Endothelial cell of hepatic sinusoid (primary cell): ENCODE results near the gene NDUFV1.
"Not testable (repeated sequence)": the region's sequence is repeated elsewhere in the genome, so short reads cannot be mapped to it uniquely, and the experiment has no call there.

Experiments used
- in situ Hi-C: cut with HindIII; loops from 2 replicates; pipeline ENCODE4 v1.10.0; 2017; ENCODE audit warnings: low sequenced_read_pairs

The NDUFV1 gene

GRCh38 chr11:67610302-67610868 lies 3.6 kb downstream of the NDUFV1 start:
- in situ Hi-C loops = no loop called here

- in situ Hi-C loops = no loop called here
Measured at GRCh38 chr11:67611165-67611564, 4.4 kb downstream of the NDUFV1 start.

DNA sequence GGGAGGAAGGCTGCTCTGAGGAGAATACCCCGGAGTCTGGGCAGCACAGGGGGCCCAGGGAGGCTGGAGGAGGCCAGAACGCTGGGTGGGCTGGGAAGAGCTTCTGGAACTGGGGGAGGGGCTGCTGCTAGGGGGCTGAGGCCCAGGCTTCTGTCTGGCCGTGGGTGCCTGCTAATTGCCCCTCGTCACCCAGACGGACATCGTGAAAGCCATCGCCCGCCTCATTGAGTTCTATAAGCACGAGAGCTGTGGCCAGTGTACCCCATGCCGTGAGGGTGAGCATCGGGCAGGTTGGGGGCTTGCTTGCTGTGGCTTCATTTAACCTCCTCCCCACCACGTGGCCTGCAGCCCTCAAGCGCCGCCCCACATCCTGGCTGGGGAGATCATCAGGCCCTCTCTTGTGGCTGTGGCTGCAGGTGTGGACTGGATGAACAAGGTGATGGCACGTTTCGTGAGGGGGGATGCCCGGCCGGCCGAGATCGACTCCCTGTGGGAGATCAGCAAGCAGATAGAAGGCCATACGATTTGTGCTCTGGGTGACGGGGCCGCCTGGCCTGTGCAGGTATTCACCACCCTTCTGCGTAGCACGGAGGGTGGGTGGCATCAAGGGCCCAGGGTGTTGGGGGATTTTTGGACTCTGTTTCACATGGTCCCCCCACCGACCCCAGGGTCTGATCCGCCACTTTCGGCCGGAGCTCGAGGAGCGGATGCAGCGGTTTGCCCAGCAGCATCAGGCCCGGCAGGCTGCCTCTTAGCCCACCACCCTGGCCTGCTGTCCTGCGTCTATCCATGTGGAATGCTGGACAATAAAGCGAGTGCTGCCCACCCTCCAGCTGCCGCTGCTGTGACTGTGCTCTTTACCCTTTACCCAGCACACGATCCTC lies 5.2 kb downstream of the NDUFV1 start:
- in situ Hi-C loops = no loop called here

DNA sequence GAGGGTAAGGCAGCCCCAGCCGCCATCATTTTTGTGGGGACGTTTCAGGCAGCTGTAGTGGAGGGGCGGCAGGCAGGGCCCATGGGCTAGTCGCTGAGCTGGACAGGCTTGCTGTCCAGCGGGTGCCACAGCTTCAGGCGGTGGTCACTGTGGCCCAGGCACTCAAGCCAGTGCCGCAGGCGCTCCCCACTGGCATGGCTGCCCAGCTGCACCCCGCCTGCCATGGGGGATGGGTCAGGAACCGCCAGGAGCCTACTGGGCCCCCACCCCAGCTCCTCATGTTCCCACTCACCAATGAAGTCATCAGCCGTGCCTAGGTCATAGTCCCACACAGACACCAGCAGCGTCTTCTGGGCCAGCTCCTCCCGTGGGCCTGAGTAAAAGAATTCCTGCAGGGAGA lies 6.0 kb downstream of the NDUFV1 start:
- in situ Hi-C loops = no loop called here

GRCh38 chr11:67613313-67613959 lies 6.7 kb downstream of the NDUFV1 start:
- in situ Hi-C loops = no loop called here

- in situ Hi-C loops = no loop called here
Measured at GRCh38 chr11:67613960-67614715, 7.4 kb downstream of the NDUFV1 start.

GRCh38 chr11:67614730-67615714 lies 8.3 kb downstream of the NDUFV1 start:
- in situ Hi-C loops = no loop called here

GRCh38 chr11:67615728-67616430 lies 9.1 kb downstream of the NDUFV1 start:
- in situ Hi-C loops = no loop called here

DNA sequence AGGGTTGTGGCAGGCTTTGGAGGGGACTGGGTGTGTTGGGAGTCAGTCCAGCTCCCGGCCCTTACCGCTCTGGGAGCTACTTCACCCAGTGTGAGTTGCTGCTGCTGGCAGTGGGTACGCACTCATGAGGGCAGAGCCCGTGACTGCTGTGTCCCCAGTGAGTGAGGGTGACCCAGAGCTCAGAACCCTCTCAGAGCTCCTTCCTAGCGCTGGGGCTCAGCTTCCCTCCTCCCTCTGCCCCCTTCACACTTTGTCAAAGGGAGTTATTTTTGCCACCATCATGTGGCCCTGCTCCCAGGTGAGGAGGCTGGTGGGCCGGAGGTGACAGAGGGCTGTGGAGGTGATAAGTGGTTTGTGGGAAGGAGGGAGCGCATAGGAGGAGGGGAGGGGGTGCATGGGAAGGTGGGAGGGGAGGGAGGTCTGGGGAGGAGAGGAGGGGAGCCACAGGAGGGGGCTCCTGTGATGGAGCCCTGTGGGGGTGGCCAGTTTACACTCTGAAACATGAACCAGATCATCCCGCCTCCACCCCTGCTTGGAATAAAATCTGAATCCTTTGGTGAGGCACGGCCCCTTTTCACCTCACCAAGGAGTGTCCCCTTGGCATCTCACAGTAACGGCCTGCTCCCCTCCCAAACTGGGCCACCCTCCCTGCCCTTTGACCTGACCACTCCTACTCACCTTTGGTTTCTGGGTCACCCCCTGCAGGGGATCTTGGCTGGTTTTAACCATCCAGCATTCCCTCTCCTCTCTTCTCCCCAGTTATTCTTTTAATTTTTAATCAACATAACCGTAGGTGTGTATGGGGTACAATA lies 9.9 kb downstream of the NDUFV1 start:
- in situ Hi-C loops = no loop called here

GRCh38 chr11:67617243-67617953 lies 10.7 kb downstream of the NDUFV1 start:
- in situ Hi-C loops = no loop called here

DNA sequence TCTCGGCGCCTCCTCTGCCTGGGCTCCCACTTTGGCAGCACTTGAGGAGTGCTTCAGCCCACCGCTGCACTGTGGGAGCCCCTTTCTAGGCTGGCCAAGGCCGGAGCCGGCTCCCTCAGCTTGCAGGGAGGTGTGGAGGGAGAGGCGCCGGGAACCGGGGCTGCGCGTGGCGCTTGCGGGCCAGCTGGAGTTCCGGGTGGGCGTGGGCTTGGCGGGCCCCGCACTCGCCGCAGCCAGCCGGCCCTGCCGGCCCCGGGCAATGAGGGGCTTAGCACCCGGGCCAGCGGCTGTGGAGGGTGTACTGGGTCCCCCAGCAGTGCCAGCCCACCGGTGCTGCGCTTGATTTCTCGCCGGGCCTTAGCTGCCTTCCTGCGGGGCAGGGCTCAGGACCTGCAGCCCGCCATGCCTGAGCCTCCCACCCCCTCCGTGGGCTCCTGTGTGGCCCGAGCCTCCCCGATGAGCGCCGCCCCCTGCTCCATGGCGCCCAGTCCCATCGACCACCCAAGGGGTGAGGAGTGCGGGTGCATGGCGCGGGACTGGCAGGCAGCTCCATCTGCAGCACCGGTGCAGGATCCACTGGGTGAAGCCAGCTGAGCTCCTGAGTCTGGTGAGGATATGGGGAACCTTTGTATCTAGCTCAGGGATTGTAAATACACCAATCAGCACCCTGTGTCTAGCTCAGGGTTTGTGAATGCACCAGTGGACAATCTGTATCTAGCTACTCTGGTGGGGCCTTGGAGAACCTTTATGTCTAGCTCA lies 12.3 kb downstream of the NDUFV1 start:
- in situ Hi-C loops = not testable (repeated sequence)

DNA sequence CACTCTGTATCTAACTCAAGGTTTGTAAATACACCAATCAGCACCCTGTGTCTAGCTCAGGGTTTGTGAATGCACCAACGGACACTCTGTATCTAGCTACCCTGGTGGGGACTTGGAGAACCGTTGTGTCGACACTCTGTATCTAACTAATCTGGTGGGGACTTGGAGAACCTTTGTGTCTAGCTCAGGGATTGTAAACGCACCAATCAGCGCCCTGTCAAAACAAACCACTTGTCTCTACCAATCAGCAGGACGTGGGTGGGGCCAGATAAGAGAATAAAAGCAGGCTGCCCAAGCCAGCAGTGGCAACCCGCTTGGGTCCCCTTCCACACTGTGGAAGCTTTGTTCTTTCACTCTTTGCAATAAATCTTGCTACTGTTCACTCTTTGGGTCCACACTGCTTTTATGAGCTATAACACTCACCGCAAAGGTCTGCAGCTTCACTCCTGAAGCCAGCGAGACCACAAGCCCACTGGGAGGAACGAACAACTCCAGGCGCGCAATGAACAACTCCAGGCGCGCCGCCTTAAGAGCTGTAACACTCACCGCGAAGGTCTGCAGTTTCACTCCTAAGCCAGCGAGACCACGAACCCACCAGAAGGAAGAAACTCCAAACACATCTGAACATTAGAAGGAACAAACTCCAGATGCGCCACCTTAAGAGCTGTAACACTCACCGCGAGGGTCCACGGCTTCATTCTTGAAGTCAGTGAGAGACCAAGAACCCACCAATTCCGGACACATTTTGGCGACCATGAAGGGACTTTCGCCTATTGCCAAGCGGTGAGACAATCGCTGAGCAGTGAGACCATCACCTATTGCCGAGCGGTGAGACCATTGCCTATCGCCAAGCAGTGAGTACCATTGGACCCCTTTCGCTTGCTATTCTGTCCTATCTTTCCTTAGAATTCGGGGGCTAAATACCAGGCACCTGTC lies 13.2 kb downstream of the NDUFV1 start:
- in situ Hi-C loops = not testable (repeated sequence)

- in situ Hi-C loops = not testable (repeated sequence)
Measured at GRCh38 chr11:67620621-67621020, 13.9 kb downstream of the NDUFV1 start.

GRCh38 chr11:67621928-67622327 lies 15.2 kb downstream of the NDUFV1 start:
- in situ Hi-C loops = not testable (repeated sequence)

DNA sequence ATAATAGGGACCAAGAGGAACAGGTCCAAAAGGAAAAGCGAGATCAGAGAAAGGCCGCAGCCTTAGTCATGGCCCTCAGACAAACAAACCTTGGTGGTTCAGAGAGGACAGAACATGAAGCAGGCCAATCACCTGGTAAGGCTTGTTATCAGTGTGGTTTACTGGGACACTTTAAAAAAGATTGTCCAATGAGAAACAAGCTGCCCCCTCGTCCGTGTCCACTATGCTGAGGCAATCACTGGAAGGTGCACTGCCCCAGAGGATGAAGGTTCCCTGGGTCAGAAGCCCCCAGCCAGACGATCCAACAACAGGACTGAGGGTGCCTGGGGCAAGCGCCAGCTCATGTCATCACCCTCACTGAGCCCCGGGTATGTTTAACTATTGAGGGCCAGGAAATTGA lies 16.2 kb downstream of the NDUFV1 start:
- in situ Hi-C loops = not testable (repeated sequence)

DNA sequence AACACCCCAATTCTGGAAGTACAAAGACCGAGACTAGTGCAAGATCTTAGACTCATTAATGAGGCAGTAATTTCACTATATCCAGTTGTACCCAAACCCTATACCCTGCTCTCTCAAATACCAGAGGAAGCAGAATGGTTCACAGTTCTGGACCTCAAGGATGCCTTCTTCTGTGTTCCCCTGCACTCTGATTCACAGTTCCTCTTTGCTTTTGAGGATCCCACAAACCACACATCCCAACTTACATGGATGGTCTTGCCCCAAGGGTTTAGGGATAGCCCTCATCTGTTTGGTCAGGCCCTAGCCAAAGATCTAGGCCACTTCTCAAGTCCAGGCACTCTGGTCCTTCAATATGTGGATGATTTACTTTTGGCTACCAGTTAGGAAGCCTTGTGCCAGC lies 17.1 kb downstream of the NDUFV1 start:
- in situ Hi-C loops = not testable (repeated sequence)
